ENCODE measurements around the gene PRIM2. TPM values are rescaled to one million over a fixed set of nuclear protein-coding genes. Genes with fewer than 3 reads are reported as not detected.
"Not testable (repeated sequence)": the region's sequence is repeated elsewhere in the genome, so short reads cannot be mapped to it uniquely, and the experiment has no call there.

Gene PRIM2
- total RNA-seq, 2 experiments from 2014 or later, result 51.5 to 52.0 TPM

- Mint-ChIP-seq H3K4me1 (ENCODE audit: low read depth) (no peaks in the 10 kb centered on the region), H3K9me3 (no peaks in the 10 kb centered on the region), H3K27me3 (ENCODE audit: low read depth) (peaks cover 5% of the 10 kb centered on the region), H3K4me3 (no peak overlapping the region), H3K36me3 (ENCODE audit: low read depth) (no peaks in the 10 kb centered on the region), H3K27ac (no peak overlapping the region)
- DNase-seq, result no peak
- CTCF ChIA-PET, result interaction anchor here (0.7 to 1.4 kb wide), 2 partner anchors 19 to 21 kb away, joined by 3 to 4 read pairs; no protein-coding TSS in a partner anchor
- intact Hi-C loops (cut with micrococcal nuclease), result no loop called here
These were observed 22.5 kb upstream of the PRIM2 start for GRCh38 chr6:57294862-57295445.

- Mint-ChIP-seq H3K27ac (no peak overlapping the region), H3K36me3 (ENCODE audit: low read depth) (no peaks in the 10 kb centered on the region), H3K9me3 (no peaks in the 10 kb centered on the region), H3K27me3 (ENCODE audit: low read depth) (no peaks in the 10 kb centered on the region), H3K4me3 (no peak overlapping the region), H3K4me1 (ENCODE audit: low read depth) (no peaks in the 10 kb centered on the region)
- CTCF ChIA-PET, result no interaction called here
- intact Hi-C loops (cut with micrococcal nuclease), result no loop called here
- DNase-seq, result no peak
These were observed 19.9 kb upstream of the PRIM2 start for GRCh38 chr6:57297505-57297904.

- CTCF ChIA-PET, result no interaction called here
- Mint-ChIP-seq H3K27ac (no peak overlapping the region), H3K9me3 (no peaks in the 10 kb centered on the region), H3K4me3 (no peak overlapping the region), H3K27me3 (ENCODE audit: low read depth) (no peaks in the 10 kb centered on the region), H3K36me3 (ENCODE audit: low read depth) (no peaks in the 10 kb centered on the region), H3K4me1 (ENCODE audit: low read depth) (no peaks in the 10 kb centered on the region)
- intact Hi-C loops (cut with micrococcal nuclease), result no loop called here
- no peak for DNase-seq
These were observed 18.7 kb upstream of the PRIM2 start for GRCh38 chr6:57298741-57299140.

- H3K36me3 Mint-ChIP-seq (ENCODE audit: low read depth), result no peaks in the 10 kb centered on the region
- no peaks in the 10 kb centered on the region for H3K4me1 Mint-ChIP-seq (ENCODE audit: low read depth)
- H3K27me3 Mint-ChIP-seq (ENCODE audit: low read depth), result peaks cover 3% of the 10 kb centered on the region
- no peak for DNase-seq
- CTCF ChIA-PET, result no interaction called here
- no peak overlapping the region for H3K27ac Mint-ChIP-seq
- H3K9me3 Mint-ChIP-seq, result no peaks in the 10 kb centered on the region
- H3K4me3 Mint-ChIP-seq, result no peak overlapping the region
- intact Hi-C loops (cut with micrococcal nuclease), result no loop called here
These were observed 15.7 kb upstream of the PRIM2 start for GRCh38 chr6:57301757-57302156.

GRCh38 chr6:57302477-57302876 is 15.0 kb upstream of the PRIM2 start:
- Mint-ChIP-seq H3K27me3 (ENCODE audit: low read depth) (peaks cover 5% of the 10 kb centered on the region), H3K9me3 (no peaks in the 10 kb centered on the region), H3K36me3 (ENCODE audit: low read depth) (no peaks in the 10 kb centered on the region), H3K27ac (no peak overlapping the region), H3K4me3 (no peak overlapping the region), H3K4me1 (ENCODE audit: low read depth) (no peaks in the 10 kb centered on the region)
- intact Hi-C loops (cut with micrococcal nuclease), result no loop called here
- DNase-seq, result no peak
- CTCF ChIA-PET, result interaction anchor here (1.3 kb wide), 1 partner anchor 14 kb away, joined by 3 read pairs; no protein-coding TSS in a partner anchor

GRCh38 chr6:57303931-57304681 is 13.3 kb upstream of the PRIM2 start:
- intact Hi-C loops (cut with micrococcal nuclease), result no loop called here
- Mint-ChIP-seq H3K36me3 (ENCODE audit: low read depth) (no peaks in the 10 kb centered on the region), H3K4me1 (ENCODE audit: low read depth) (no peaks in the 10 kb centered on the region), H3K4me3 (no peak overlapping the region), H3K27me3 (ENCODE audit: low read depth) (peaks cover 8% of the 10 kb centered on the region), H3K27ac (no peak overlapping the region), H3K9me3 (no peaks in the 10 kb centered on the region)
- no peak for DNase-seq
- CTCF ChIA-PET, result no interaction called here

GRCh38 chr6:57305107-57305506 is 12.3 kb upstream of the PRIM2 start:
- no peak overlapping the region for H3K27ac Mint-ChIP-seq
- H3K9me3 Mint-ChIP-seq, result no peaks in the 10 kb centered on the region
- no peak for DNase-seq
- H3K4me3 Mint-ChIP-seq, result no peak overlapping the region
- intact Hi-C loops (cut with micrococcal nuclease), result no loop called here
- H3K4me1 Mint-ChIP-seq (ENCODE audit: low read depth), result no peaks in the 10 kb centered on the region
- peaks cover 8% of the 10 kb centered on the region for H3K27me3 Mint-ChIP-seq (ENCODE audit: low read depth)
- no peaks in the 10 kb centered on the region for H3K36me3 Mint-ChIP-seq (ENCODE audit: low read depth)
- CTCF ChIA-PET, result interaction anchor here (0.6 kb wide), 1 partner anchor 12 kb away, joined by 3 read pairs; the partner anchor contains the start of gene PRIM2

GRCh38 chr6:57305761-57306160 is 11.7 kb upstream of the PRIM2 start:
- H3K4me3 Mint-ChIP-seq, result no peak overlapping the region
- H3K36me3 Mint-ChIP-seq (ENCODE audit: low read depth), result no peaks in the 10 kb centered on the region
- no peaks in the 10 kb centered on the region for H3K4me1 Mint-ChIP-seq (ENCODE audit: low read depth)
- peaks cover 8% of the 10 kb centered on the region for H3K27me3 Mint-ChIP-seq (ENCODE audit: low read depth)
- H3K9me3 Mint-ChIP-seq, result no peaks in the 10 kb centered on the region
- intact Hi-C loops (cut with micrococcal nuclease), result no loop called here
- no peak for DNase-seq
- CTCF ChIA-PET, result no interaction called here
- no peak overlapping the region for H3K27ac Mint-ChIP-seq

- CTCF ChIA-PET, result no interaction called here
- Mint-ChIP-seq H3K27me3 (ENCODE audit: low read depth) (peaks cover 8% of the 10 kb centered on the region), H3K4me1 (ENCODE audit: low read depth) (no peaks in the 10 kb centered on the region), H3K36me3 (ENCODE audit: low read depth) (no peaks in the 10 kb centered on the region), H3K27ac (no peak overlapping the region), H3K4me3 (no peak overlapping the region), H3K9me3 (no peaks in the 10 kb centered on the region)
- intact Hi-C loops (cut with micrococcal nuclease), result no loop called here
- DNase-seq, result no peak
These were observed 11.2 kb upstream of the PRIM2 start for GRCh38 chr6:57306273-57306672.

GRCh38 chr6:57307850-57308249 is 9.6 kb upstream of the PRIM2 start:
- CTCF ChIA-PET, result no interaction called here
- intact Hi-C loops (cut with micrococcal nuclease), result no loop called here

GRCh38 chr6:57308755-57309154 is 8.7 kb upstream of the PRIM2 start:
- DNase-seq; H3K27ac Mint-ChIP-seq; H3K4me3 Mint-ChIP-seq; CTCF ChIA-PET; H3K9me3 Mint-ChIP-seq; intact Hi-C loops (cut with micrococcal nuclease); H3K27me3 Mint-ChIP-seq (ENCODE audit: low read depth); H3K4me1 Mint-ChIP-seq (ENCODE audit: low read depth); H3K36me3 Mint-ChIP-seq (ENCODE audit: low read depth): not testable (repeated sequence)

More at GRCh38 chr6:57307850-57308249, 9.6 kb upstream of the PRIM2 start:
- Mint-ChIP-seq H3K4me1 (ENCODE audit: low read depth) (no peaks in the 10 kb centered on the region), H3K27ac (no peak overlapping the region), H3K4me3 (no peak overlapping the region), H3K27me3 (ENCODE audit: low read depth) (peaks cover 8% of the 10 kb centered on the region), H3K9me3 (no peaks in the 10 kb centered on the region), H3K36me3 (ENCODE audit: low read depth) (no peaks in the 10 kb centered on the region)
- no peak for DNase-seq

- H3K4me1 Mint-ChIP-seq (ENCODE audit: low read depth); H3K27me3 Mint-ChIP-seq (ENCODE audit: low read depth); intact Hi-C loops (cut with micrococcal nuclease); H3K27ac Mint-ChIP-seq; CTCF ChIA-PET; DNase-seq; H3K4me3 Mint-ChIP-seq; H3K36me3 Mint-ChIP-seq (ENCODE audit: low read depth); H3K9me3 Mint-ChIP-seq: not testable (repeated sequence)
These were observed 7.2 kb upstream of the PRIM2 start for GRCh38 chr6:57310095-57310816.

GRCh38 chr6:57310817-57311157 is 6.6 kb upstream of the PRIM2 start:
- H3K9me3 Mint-ChIP-seq, result no peaks in the 10 kb centered on the region
- CTCF ChIA-PET, result no interaction called here
- H3K4me1 Mint-ChIP-seq (ENCODE audit: low read depth), result no peaks in the 10 kb centered on the region
- H3K4me3 Mint-ChIP-seq, result no peak overlapping the region
- H3K27ac Mint-ChIP-seq, result no peak overlapping the region
- peaks cover 5% of the 10 kb centered on the region for H3K27me3 Mint-ChIP-seq (ENCODE audit: low read depth)
- intact Hi-C loops (cut with micrococcal nuclease), result no loop called here
- H3K36me3 Mint-ChIP-seq (ENCODE audit: low read depth), result no peaks in the 10 kb centered on the region
- no peak for DNase-seq
